ENCODE results near the gene BANF2.

- TF ChIP-seq CTCF (IDR thresholded peaks at IDR 0.05): no peak
- TF ChIP-seq POLR2AphosphoS5 (IDR thresholded peaks at IDR 0.05): no peak
Observed at GRCh38 chr20:17741220-17741619, 41.5 kb downstream of the BANF2 start.

All from suprapubic skin (tissue), 3 donors.